Medulla oblongata (tissue), 1 donor: ENCODE results near the gene SKOR1.

ENCODE experiments used
- DNase-seq: peaks from one replicate; pipeline ENCODE4 v3.0.0-alpha.2; 2015; ENCODE audit errors: extremely low spot score

The SKOR1 gene, protein sequence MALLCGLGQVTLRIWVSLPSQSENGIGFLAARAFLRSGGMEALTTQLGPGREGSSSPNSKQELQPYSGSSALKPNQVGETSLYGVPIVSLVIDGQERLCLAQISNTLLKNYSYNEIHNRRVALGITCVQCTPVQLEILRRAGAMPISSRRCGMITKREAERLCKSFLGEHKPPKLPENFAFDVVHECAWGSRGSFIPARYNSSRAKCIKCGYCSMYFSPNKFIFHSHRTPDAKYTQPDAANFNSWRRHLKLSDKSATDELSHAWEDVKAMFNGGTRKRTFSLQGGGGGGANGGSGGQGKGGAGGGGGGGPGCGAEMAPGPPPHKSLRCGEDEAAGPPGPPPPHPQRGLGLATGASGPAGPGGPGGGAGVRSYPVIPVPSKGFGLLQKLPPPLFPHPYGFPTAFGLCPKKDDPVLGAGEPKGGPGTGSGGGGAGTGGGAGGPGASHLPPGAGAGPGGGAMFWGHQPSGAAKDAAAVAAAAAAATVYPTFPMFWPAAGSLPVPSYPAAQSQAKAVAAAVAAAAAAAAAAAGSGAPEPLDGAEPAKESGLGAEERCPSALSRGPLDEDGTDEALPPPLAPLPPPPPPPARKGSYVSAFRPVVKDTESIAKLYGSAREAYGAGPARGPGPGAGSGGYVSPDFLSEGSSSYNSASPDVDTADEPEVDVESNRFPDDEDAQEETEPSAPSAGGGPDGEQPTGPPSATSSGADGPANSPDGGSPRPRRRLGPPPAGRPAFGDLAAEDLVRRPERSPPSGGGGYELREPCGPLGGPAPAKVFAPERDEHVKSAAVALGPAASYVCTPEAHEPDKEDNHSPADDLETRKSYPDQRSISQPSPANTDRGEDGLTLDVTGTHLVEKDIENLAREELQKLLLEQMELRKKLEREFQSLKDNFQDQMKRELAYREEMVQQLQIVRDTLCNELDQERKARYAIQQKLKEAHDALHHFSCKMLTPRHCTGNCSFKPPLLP

DNA sequence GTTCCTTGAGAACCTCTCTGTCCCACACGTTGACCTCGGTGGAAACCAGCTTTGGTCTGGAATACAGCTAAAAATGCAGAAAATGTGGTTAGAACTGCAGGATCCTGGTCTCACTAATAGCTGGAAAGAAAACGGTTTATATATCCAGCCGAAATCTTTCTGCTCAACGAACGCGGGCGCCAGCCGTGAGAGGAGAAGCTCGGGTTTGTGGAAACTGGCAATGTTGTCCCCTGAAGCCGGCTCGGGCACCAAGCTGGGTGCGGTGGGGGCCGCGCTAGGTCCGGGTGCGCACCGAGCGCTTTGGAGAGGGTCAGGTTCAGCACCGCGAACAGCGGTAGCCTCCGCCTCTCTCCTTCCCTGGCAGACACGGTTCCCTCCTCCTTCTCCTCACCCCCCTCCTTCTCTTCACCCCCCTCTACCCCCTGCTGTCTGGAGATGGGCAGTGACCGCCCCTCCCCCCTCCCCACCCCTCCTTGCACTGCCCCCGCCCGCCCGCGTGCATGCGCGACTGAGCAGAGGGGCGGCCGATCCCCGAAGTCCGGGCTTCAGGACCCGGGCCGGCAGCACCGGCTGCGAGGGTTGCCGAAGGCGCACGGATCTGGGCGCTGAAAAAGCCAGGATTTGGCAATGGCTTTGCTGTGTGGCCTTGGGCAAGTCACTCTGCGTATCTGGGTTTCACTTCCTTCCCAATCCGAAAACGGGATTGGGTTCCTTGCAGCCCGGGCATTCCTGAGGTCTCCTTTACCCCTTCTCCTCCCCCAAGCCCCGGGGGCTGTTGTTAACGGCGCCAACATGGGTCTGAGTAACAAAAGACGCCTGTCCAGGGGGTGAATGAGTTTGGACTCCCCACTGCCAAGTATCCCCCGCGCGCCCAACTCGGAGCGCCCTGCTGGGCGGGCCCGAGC lies at the start of gene SKOR1:
SKOR1 (plus strand) TSS at position 534 of the 905 bp plus-strand sequence; CDS start at position 628, 94 bp downstream.
- no peak for DNase-seq

DNA sequence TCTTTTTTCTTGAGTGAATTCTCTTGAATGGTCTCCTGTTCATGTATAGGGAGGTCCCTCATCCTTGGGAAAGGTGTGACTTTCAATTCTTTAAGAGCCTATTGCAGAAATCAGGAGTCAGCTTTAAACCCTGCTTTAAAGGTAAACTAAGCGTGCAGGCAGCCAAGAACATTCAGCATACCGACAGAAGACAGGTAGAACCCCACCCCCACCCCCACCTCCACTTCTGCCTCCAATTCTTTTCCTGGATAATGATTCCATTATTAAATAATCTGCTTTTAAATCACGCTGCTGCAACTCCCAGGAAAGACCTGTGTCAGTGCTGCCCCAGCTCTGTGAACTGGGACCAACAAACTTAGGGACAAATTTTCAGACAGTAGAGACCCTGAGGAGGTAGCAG lies 49.3 kb upstream of the SKOR1 start:
- no peak for DNase-seq

DNA sequence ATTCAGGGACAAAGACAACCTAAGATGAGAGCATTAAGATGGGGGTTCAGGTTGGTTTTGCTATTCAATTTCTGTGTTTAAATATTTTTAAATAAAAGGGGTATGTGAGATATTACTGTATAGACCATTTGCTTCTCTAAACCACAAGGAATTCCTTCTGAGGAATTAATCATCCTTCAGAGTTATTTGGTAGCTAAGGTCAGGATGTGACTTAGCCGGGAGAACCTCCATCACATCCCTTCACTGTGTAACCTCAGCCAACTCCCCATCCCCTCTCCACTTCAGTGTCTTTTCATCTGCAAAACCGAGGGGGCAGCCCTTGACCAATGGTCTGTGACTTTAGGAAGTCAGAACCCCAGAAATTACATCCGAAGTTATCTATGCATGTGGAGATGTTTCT lies 48.7 kb upstream of the SKOR1 start:
- DNase-seq: no peak

DNA sequence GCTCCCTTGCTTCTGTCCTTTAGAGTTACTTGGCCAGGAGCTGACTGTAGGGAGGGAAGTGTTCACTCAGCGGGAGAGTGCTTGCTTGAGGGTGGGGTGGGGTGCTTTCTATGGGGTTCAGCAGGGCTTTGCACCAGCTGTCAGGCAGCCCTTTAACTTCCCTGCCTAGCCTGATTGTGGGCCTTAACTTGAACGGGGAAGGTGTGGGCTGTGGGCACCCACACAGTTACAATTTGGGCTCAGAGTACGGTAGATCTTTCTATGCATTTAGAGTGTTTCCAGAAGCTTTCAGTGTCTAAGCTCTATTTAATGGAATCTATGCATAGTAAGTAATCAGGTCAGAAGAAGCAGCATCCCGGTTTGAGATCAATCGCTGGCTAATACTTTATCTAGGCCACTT lies 48.2 kb upstream of the SKOR1 start:
- DNase-seq: no peak

DNA sequence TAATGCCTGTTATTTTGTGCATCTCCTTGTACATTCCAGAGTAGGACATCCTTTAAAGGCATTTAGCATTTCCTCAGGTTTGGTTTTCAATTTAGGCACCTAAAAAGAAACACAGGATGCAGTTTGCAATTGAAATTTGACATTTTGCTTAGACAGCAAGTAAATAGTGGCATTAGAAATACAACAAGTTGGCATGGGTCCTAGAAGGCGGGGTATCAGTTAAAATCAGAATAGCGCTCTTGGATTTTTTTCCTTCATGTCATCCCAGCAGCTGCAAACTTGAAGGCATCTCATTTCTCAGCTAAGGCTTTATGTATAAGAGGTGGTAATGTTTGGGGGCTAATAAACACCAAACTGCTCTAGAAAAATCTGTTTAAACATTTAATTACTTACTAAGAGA lies 47.5 kb upstream of the SKOR1 start:
- DNase-seq: no peak

DNA sequence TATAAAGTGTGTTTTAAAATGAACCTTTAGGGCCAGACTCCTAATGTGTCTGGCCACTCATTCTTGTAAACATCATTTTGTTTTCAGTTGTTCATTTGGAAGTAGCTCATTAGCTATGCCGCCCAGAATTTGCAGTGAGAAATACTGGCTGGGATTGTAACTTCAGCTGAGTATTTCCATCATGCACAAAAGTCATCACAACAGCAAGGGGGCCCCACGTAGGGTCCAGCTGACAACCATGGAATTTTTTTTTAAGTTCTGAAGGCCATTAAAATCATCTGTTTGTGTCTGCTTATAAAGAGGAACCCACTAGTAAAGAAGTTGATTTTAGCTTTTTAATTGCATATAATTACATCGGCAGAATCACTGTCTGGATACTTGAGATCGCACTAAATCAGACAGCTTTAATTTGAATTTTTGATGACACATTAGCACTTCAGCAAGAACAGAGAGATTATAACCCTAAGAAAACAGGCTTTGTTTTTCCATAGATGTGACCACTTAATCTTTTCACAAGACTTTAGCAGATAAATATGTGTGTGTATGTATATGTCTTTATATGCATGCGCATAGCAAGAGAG lies 46.3 kb upstream of the SKOR1 start:
- no peak for DNase-seq

DNA sequence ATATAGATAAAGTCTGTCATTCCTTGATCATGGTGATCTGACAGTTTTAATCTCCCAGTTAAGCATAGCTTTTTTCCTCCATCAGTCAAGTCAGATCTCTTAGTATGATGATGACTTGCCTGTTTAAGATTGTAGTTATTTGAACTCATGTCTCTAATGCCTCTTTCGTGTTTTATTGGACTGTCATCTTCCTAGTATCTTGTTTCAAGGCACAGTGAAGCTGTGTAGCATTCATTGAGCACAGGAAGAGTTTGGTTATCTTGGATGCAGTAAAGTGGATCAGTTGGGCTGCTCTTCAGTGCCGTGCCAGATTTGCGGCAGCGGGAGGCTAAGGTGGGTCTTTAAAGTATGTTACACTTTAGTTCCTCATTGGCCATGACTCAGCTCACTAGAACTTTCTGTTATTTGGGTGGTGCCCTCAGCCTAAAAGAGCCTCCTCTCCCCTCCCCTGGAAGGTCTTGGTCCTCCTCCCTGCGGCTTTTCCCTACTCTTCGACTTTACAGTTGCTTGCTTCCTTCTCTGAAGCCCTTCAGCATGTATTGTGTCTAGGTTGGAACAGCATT lies 45.7 kb upstream of the SKOR1 start:
- no peak for DNase-seq

DNA sequence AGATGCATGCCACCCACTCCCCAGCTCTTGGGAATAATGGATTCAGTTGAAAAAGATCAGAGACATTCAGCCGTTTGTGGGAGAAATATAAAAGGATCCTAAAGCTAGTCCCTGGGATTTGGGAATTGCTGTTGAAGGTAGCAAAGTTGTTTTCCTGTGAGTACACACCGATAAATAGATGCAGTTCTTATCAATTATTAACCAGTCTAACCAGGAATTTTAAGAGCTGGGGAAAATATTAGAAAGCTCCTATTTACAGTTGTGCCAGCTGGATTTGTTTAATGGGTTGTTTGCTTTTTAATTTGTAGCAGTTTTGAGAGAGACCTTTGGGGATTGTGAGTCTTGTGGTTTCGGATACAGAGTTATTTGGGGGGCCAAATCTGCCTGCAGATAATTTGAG lies 44.2 kb upstream of the SKOR1 start:
- DNase-seq: no peak

DNA sequence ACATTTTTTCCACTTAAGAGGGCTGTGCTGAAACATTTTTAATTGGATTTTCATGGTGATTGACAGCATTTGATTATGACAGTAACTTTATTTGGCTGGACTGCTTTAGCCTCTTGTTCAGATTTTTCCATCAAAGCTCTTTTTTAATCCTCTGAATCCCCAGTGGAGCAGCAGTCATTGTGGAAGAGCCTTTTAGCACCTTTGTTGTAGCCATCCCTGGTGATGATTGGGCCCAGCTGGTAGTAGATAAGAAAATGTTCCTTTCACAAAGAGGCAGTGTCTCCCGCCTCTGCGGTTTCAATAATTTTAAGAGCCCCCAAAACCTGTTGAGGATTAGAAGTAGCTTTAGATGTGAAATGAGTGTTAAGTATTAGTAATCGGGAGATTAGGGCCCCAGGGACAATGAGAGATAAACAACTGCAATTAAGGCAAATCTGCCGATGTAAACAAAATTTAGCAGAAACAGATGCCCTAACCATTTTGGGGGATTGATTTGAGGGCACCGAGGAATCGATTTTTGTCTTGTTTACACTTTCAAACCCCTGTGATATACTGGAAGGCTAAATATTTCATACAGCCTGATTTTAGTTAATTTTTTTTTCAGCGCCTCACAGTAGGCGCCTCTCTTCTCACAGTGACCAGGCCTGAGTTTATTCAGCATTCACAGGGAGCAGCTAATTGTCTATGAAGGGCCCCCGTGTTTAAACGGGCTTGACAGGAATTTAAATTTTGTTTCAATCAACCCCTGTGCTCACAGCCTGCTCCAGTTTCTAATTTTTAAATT lies 43.2 kb upstream of the SKOR1 start:
- DNase-seq: no peak

DNA sequence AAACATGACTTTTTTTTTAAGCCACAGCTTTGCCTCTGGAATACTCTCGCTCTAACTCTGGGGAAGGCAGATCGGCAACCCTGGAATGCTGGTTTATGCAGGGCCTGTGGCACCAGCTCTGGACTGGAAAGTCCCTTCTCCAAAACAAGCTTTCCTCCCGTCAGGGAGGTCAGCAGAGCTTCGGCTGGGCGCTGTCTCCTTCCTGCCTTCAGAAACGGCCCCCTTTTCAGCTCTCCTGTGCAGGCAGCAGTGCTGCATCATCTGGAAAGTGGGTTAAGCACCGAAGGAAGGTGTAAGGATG lies 42.7 kb upstream of the SKOR1 start:
- DNase-seq: no peak

DNA sequence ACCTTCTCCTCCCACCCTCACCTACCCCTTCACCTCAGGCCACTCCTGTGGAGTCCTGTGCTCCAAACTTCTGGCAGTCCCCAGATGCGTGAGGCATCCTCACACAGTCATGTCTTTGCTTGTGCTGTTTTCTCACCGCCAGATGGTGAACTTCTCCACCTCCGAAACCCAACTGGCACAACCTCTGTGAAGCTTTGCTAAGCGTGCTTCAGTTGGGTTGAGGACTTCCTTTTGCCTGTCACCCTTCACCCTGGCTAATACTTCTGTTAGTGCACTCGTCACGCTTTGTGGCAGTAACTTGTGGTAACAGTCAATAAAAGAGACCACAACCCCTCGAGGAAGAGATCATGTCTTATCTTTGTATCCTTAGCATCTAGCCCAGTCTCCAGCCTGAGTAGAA lies 42.0 kb upstream of the SKOR1 start:
- no peak for DNase-seq

DNA sequence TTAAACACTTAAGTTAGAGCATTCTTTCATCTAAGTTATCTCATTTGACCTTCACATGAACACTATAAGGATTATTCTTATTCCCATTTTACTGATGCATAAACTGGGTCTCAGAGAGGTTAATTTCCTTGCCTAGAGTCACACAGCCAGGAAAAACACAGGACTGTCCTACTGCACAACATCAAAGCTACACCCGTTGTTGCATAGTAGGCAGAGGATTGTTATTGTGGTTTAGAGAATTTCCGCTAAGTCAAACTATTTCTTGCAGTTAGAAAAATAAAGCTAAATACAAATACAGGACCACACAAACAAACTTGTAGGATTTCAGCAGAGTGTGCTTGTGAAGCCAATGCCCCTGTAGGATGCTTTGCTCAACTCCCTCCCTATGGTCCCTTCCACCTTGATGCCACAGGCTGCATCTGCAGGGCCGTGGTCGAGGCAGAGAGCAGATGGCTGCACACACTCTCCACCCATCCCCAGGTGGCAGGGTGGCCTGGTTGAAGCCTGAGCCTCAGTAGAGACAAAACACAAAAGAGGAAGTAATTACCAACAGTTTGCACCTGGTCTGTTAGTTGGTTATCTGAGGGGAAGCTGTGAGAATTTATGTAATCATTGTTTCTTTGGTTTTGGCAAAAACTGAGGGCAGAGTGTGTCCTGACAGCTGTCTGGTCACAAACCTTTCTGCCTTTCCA lies 41.1 kb upstream of the SKOR1 start:
- DNase-seq: no peak

DNA sequence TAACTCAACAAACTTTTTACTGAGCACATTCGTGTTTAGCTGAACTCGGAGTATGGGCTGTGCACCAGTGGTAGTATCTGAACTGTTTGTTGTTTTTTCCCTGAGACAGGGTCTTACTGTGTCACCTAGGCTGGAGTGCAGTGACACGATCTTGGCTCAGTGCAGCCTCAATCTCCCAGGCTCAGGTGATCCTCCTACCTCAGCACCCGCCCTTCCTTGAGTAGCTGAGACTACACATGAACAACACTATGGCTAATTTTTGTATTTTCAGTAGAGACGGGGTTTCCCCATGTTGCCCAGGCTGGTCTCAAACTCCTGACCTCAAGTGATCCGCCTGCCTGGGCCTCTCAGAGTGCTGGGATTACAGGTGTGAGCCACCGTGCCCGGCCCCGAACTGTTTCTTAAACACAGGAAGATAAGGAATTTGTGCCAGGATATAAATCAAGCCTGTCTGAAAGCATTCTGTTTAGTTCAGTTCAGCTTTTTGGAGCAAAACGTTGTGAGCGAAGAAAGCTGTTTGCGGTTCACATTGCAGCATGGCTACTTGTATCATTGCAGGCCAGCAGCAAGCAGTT lies 40.4 kb upstream of the SKOR1 start:
- DNase-seq: no peak

DNA sequence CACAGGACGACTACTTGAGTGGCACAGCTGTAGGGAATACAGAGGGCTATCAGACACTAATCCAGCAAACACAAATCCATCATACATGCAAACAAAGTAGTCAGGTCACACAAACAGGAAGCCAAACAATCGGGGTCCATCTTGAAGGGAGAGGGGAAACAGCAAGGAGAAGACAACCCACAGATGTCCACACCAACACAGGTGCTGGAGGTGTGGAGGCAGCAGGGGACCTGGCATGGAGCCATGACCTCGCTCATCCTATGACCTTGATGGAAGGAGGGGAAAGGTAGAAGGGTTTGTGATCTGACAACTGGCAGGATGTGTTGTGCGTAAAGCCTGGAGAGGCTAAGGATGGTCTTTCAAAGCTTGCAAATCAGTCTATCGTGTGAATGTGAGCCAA lies 39.9 kb upstream of the SKOR1 start:
- no peak for DNase-seq

DNA sequence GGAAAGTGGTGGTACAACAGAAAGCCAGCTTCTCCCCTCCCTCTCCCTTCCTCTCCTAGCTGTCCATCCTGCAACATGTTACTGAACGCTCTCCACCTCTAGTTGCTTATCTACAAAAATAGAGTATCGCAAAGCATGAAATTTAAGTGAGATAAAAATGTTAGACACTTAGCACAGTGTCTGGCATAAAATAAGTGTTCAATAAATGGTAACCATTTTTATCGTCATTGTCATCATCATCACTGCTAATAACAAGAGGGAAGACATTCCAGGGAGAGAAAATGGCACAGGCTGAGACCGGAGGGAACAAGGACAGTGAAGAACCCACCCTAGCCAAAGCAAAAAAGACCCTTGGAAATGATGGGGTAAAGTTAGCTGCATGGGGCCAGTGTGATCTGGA lies 38.7 kb upstream of the SKOR1 start:
- DNase-seq: no peak

DNA sequence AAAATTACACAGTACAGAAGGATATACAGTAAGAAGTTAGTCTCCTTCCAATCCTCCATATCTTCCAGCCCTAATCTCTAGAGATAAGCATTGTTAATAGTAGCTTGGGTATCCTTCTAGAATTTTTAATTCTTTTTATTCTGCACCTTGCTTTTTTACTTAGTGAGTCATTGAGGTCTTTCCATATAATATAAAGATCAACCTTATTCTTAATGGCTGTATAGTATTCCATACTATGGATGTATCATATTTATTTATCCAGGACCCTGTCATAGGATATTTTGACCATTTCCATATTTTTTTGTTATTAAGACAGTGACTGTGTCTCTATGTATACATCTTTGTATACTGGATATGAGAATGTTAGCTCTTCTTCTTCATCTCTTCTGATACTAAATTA lies 36.3 kb upstream of the SKOR1 start:
- DNase-seq: no peak

DNA sequence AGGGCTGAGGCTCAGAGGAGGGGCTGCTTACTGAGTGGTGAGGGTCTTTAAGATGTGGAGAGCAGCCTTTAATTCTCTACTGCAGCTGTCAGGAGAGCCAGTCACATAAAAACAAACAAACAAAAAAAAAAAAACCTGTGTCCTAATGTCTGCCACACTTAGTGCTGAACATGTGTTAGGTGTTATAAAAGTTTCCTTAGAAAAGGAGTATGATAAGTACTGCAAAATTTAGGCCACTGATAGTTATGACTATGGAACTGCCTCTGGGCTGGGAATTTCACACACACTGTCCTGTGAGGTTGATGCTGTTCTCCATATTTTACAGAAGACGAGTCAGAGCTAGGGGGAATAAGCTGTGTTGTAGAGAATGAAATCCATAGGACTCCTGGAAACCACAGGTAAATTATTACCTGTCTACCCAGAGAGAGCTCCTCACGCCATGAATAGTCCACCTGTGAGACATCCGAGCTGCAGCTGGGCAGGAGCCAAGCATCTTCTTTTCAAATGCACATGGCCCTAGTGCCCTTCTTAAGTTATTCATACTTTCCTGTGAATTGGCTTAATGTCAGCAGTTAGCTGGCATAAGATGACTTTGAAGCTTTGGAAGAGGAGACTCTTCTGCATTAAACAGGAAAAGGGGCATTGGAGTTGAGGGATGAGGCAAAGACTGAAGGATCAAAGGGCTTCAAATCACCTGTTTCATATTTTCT lies 34.5 kb upstream of the SKOR1 start:
- DNase-seq: no peak

DNA sequence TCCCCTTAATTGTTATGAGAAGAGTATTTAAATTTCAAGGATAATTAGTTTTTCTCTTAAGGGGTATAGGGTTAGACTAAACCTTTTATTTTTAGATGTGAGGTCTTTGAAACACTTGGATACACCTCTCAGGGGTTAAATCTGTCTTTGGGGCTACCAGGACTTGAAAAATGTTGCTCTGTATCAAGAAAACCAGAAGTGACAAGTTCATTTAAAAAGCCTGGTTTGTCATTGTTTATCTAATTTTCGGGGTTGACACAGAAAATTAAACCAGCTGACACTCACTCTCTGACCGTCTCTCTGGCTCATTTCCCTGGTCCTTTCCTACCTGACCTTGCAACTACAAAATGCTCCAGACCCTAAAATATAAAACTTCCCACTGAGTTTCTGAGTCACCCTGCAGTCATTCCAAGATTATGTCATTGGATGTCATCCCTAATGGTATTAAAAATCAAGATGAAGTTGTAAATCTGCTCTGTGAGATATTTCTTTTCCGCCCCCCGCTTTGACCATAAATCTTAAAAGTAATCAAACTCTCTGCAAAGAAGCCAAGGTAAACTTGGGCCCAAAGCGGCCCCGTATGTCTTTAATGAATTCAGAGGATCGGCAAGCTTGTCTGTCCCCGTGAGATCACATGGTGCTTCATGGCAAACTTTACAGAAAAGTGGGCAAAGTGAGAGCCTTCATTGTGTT lies 32.9 kb upstream of the SKOR1 start:
- no peak for DNase-seq
